NT2/D1 (cell line): Measurements from ENCODE around the gene REEP6.
"Not testable (repeated sequence)": the region's sequence is repeated elsewhere in the genome, so short reads cannot be mapped to it uniquely, and the experiment has no call there.

Experiments used
- SUZ12 ChIP-seq: IDR thresholded peaks from 2 replicates; pipeline ENCODE4 v1.6.1; 2011; ENCODE audit not compliant: insufficient read length, insufficient read depth; ENCODE audit errors: extremely low read depth
- ZNF274 ChIP-seq: IDR thresholded peaks from 2 replicates; pipeline ENCODE4 v1.6.1; 2011; ENCODE audit warnings: mild to moderate bottlenecking, low read depth, low read length

GRCh38 chr19:1519802-1520201 lies 28.8 kb downstream of the REEP6 start:
- not testable (repeated sequence) for TF ChIP-seq ZNF274, SUZ12
